A673 (cell line): ENCODE results near the gene YES1. TPM values are rescaled to one million over a fixed set of nuclear protein-coding genes. Genes with fewer than 3 reads are reported as not detected.

Experiments used
- BruUV-seq: library from RNA; stranded (reverse); fragments of 400-500 nt; replicated peaks from 2 replicates; lab custom pipeline; 2021; lab: Mats Ljungman, UMichigan
- CTCF ChIA-PET: fragments of 300-600 bp; sonication (Branson Sonifier 250); formaldehyde crosslinking; loops from one replicate; lab custom pipeline; 2022; ENCODE audit warnings: antibody characterized with exemption; lab: Charles Lee
- POLR2A ChIA-PET: fragments of 300-600 bp; sonication (Branson Sonifier 250); formaldehyde crosslinking; loops from one replicate; lab custom pipeline; 2022; ENCODE audit warnings: antibody characterized with exemption; ENCODE audit not compliant: low non-redundant PET; lab: Charles Lee
- DNase-seq: peaks from one replicate; pipeline ENCODE4 v3.0.0-alpha.2; 2015; ENCODE audit warnings: low spot score
- H3K27ac ChIP-seq: fragments of 200-600 bp; sonication (generic); 2 replicates; pipeline ENCODE4 v1.5.1; 2016; ENCODE audit warnings: mixed run types, low read depth, mild to moderate bottlenecking, mixed read lengths, antibody characterized with exemption, low read length; ENCODE audit not compliant: poor library complexity, severe bottlenecking
- H3K27me3 ChIP-seq: fragments of 200-600 bp; sonication (generic); replicated peaks from 2 replicates; pipeline ENCODE4 v1.6.1; 2017; ENCODE audit warnings: mixed run types, low read depth, mild to moderate bottlenecking, mixed read lengths, antibody characterized with exemption, low read length; ENCODE audit not compliant: insufficient read depth, poor library complexity
- H3K36me3 ChIP-seq: fragments of 200-600 bp; sonication (generic); 2 replicates; pipeline ENCODE4 v1.6.1; 2016; ENCODE audit warnings: mixed run types, mild to moderate bottlenecking, mixed read lengths, antibody characterized with exemption, low read length; ENCODE audit not compliant: insufficient read depth, poor library complexity, severe bottlenecking
- H3K4me1 ChIP-seq: fragments of 200-600 bp; sonication (generic); 2 replicates; pipeline ENCODE4 v1.6.1; 2017; ENCODE audit warnings: mixed run types, mild to moderate bottlenecking, mixed read lengths, antibody characterized with exemption, low read length; ENCODE audit not compliant: insufficient read depth, poor library complexity, severe bottlenecking
- H3K4me3 ChIP-seq: fragments of 200-600 bp; sonication (generic); 2 replicates; pipeline ENCODE4 v1.5.1; 2016; ENCODE audit warnings: low read depth, mixed run types, mild to moderate bottlenecking, mixed read lengths, low read length; ENCODE audit not compliant: poor library complexity, severe bottlenecking
- H3K9me3 ChIP-seq: fragments of 200-600 bp; sonication (generic); 2 replicates; pipeline ENCODE4 v1.6.1; 2016; ENCODE audit warnings: mixed run types, low read depth, mild to moderate bottlenecking, mixed read lengths, antibody characterized with exemption, low read length; ENCODE audit not compliant: poor library complexity, severe bottlenecking
- EZH2 ChIP-seq: fragments of 200-600 bp; sonication (generic); IDR thresholded peaks from 2 replicates; pipeline ENCODE4 v1.6.1; 2017; ENCODE audit warnings: borderline replicate concordance, low read depth, mild to moderate bottlenecking, mixed read lengths, antibody characterized with exemption, low read length; ENCODE audit not compliant: poor library complexity, severe bottlenecking
- intact Hi-C: fragments of 100-400 bp; cut with micrococcal nuclease; formaldehyde crosslinking; loops from one replicate; pipeline ENCODE4 v1.10.0; 2022; ENCODE audit not compliant: unreplicated experiment
- total RNA-seq: library from RNA; stranded (reverse); gene quantifications from 2 replicates; pipeline ENCODE4 v1.2.3, GENCODE V29; 2021
- TF ChIP-seq, protein P1 (sequence below): fragments of 300-800, 200-600 bp; sonication (generic); conservative IDR thresholded peaks from 2 replicates; pipeline ENCODE4 v1.5.1; 2017; ENCODE audit warnings: low read depth, mild to moderate bottlenecking, antibody characterized with exemption, low read length, moderate library complexity, mixed read lengths

YES1 gene
- total RNA-seq, 1 experiment from 2014 or later, result 138 TPM

DNA sequence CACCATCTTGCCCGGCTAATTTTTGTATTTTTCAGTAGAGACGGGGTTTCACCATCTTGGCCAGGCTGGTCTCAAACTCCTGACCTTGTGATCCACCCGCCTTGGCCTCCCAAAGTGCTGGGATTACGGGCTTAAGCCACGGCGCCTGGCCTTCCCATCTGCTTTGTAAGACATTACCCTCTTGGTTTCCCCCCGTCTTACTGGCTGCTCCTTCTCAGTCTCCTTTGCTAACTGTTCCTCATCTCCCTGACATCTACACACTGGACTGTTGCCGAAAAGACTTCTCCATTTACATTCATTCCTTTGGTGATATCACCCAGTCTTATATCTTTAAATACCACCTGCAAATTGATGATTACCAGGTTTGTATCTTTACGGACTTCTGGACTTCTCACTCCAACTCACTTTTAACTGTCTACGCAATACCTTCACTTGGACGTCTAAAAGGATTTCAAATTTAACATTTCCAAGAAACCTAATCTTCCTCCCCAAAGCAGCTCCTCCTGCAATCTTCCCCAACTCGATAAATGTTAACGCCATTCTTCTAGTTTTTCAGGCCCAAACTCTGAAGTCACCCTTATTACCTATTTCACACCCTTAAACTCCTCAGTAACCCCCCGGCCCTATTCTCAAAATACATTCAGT is 37.9 kb downstream of the YES1 start:
- intact Hi-C loops, result no loop called here
- Histone ChIP-seq H3K27ac (no peak overlapping the region), H3K9me3 (no peaks in the 10 kb centered on the region), H3K4me1 (peaks cover 13% of the 10 kb centered on the region), H3K4me3 (no peak overlapping the region), H3K27me3 (no peaks in the 10 kb centered on the region), H3K36me3 (no peaks in the 10 kb centered on the region)
- CTCF ChIA-PET, result no interaction called here
- BruUV-seq, result no TSS peak
- POLR2A ChIA-PET, result no interaction called here
- TF ChIP-seq, protein P1, sequence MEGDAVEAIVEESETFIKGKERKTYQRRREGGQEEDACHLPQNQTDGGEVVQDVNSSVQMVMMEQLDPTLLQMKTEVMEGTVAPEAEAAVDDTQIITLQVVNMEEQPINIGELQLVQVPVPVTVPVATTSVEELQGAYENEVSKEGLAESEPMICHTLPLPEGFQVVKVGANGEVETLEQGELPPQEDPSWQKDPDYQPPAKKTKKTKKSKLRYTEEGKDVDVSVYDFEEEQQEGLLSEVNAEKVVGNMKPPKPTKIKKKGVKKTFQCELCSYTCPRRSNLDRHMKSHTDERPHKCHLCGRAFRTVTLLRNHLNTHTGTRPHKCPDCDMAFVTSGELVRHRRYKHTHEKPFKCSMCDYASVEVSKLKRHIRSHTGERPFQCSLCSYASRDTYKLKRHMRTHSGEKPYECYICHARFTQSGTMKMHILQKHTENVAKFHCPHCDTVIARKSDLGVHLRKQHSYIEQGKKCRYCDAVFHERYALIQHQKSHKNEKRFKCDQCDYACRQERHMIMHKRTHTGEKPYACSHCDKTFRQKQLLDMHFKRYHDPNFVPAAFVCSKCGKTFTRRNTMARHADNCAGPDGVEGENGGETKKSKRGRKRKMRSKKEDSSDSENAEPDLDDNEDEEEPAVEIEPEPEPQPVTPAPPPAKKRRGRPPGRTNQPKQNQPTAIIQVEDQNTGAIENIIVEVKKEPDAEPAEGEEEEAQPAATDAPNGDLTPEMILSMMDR, result no peak
- TF ChIP-seq EZH2, result no peak
- DNase-seq, result no peak

DNA sequence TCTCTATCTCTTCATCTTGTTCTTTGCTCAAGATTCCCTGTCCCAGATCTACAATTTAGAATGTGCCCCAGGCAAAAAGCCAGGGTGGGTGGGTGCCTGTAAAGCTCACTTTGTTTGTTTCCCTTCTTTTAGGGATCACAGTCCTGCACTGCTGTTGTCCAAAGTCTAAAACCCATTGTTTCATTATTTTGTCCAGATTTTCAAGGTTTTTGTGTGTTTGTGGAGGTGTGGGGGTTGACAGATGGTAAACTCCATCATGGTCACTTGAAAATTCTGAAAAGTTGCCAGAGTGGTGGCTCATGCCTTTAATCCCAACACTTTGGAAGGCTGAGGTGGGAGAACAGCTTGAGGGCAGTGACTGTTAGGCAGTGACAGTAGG is 41.5 kb downstream of the YES1 start:
- BruUV-seq, result no TSS peak
- no peak for DNase-seq
- Histone ChIP-seq H3K27me3 (no peaks in the 10 kb centered on the region), H3K4me1 (no peaks in the 10 kb centered on the region), H3K27ac (no peak overlapping the region), H3K4me3 (no peak overlapping the region), H3K9me3 (no peaks in the 10 kb centered on the region), H3K36me3 (no peaks in the 10 kb centered on the region)
- POLR2A ChIA-PET, result no interaction called here
- TF ChIP-seq, protein P1, result no peak
- no peak for TF ChIP-seq EZH2
- intact Hi-C loops, result no loop called here
- CTCF ChIA-PET, result no interaction called here

DNA sequence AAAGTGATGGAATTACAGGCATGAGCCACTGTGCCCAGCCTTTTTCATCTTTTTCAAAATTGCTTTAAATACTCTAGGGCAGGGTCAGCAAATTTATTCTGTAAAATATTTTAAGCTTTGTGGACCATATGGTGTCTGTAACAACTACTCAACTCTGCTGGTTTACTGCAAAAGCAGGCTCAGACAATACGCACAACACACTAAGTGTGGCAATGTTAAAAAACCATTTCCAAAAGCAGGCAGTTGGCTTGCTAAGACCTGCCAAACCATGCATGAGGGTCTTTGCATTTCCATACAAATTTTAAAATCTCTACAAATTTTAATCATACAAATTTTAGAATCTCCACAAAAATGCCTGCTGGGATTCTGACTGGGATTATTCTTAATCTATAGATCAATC is 44.1 kb downstream of the YES1 start:
- intact Hi-C loops, result no loop called here
- H3K27me3 ChIP-seq, result no peaks in the 10 kb centered on the region
- BruUV-seq, result no TSS peak
- POLR2A ChIA-PET, result no interaction called here
- H3K36me3 ChIP-seq, result no peaks in the 10 kb centered on the region
- no peaks in the 10 kb centered on the region for H3K9me3 ChIP-seq
- TF ChIP-seq EZH2, result no peak
- TF ChIP-seq, protein P1, result no peak
- CTCF ChIA-PET, result no interaction called here
- H3K27ac ChIP-seq, result no peak overlapping the region
- DNase-seq, result no peak
- no peak overlapping the region for H3K4me3 ChIP-seq
- no peaks in the 10 kb centered on the region for H3K4me1 ChIP-seq
